KBM-7 (cell line): ENCODE measurements around the gene HES1.
A peak's percentile ranks its signal among the peaks of the same experiment; 100 is the strongest.

ENCODE experiments used
- DNase-seq: peaks from one replicate; pipeline ENCODE4 v3.0.0-alpha.2; 2015
- in situ Hi-C: fragments of 300-500 bp; cut with MboI; formaldehyde crosslinking; loops from 2 replicates; pipeline ENCODE4 v1.14.3; 2020; ENCODE audit warnings: low sequenced_read_pairs, low pct_unique_long_range_greater_than_20kb, mixed read lengths

HES1 gene

GRCh38 chr3:194161131-194162045, 25.4 kb downstream of the HES1 start:
- no peak for DNase-seq
- in situ Hi-C loops: no loop called here

GRCh38 chr3:194162070-194162678, 26.2 kb downstream of the HES1 start:
- in situ Hi-C loops: no loop called here
- DNase-seq: no peak

- DNase-seq: no peak
- in situ Hi-C loops: no loop called here
Observed at GRCh38 chr3:194162817-194163584, 27.1 kb downstream of the HES1 start.

GRCh38 chr3:194163697-194164096, 27.7 kb downstream of the HES1 start:
- in situ Hi-C loops: no loop called here
- DNase-seq: no peak

GRCh38 chr3:194164861-194165260, 28.9 kb downstream of the HES1 start:
- no peak for DNase-seq
- in situ Hi-C loops: no loop called here

GRCh38 chr3:194165271-194166018, 29.5 kb downstream of the HES1 start:
- DNase-seq: no peak
- in situ Hi-C loops: no loop called here

GRCh38 chr3:194166682-194167479, 30.9 kb downstream of the HES1 start:
- no peak for DNase-seq
- in situ Hi-C loops: no loop called here

- in situ Hi-C loops: no loop called here
- DNase-seq: peak; percentile 57
Observed at GRCh38 chr3:194167480-194168282, 31.7 kb downstream of the HES1 start.

GRCh38 chr3:194168994-194169393, 33.0 kb downstream of the HES1 start:
- in situ Hi-C loops: no loop called here
- no peak for DNase-seq

GRCh38 chr3:194169595-194169994, 33.6 kb downstream of the HES1 start:
- in situ Hi-C loops: no loop called here
- DNase-seq: no peak

- in situ Hi-C loops: no loop called here
- no peak for DNase-seq
Observed at GRCh38 chr3:194170793-194171192, 34.8 kb downstream of the HES1 start.

- no peak for DNase-seq
- in situ Hi-C loops: no loop called here
Observed at GRCh38 chr3:194174406-194174805, 38.5 kb downstream of the HES1 start.

GRCh38 chr3:194174980-194175379, 39.0 kb downstream of the HES1 start:
- DNase-seq: no peak
- in situ Hi-C loops: no loop called here

- DNase-seq: no peak
- in situ Hi-C loops: no loop called here
Observed at GRCh38 chr3:194176274-194176991, 40.5 kb downstream of the HES1 start.

- in situ Hi-C loops: no loop called here
- peak; percentile 35 for DNase-seq
Observed at GRCh38 chr3:194177141-194177540, 41.2 kb downstream of the HES1 start.

- in situ Hi-C loops: no loop called here
- DNase-seq: no peak
Observed at GRCh38 chr3:194178128-194178527, 42.2 kb downstream of the HES1 start.

GRCh38 chr3:194178669-194179068, 42.7 kb downstream of the HES1 start:
- in situ Hi-C loops: no loop called here
- DNase-seq: no peak
